Thymus (tissue), 11 donors: Measurements from ENCODE around the gene HPS4. TPM values are rescaled to one million over a fixed set of nuclear protein-coding genes. Genes with fewer than 3 reads are reported as not detected.
"Not testable (repeated sequence)": the region's sequence is repeated elsewhere in the genome, so short reads cannot be mapped to it uniquely, and the experiment has no call there.

Experiments
- DNase-seq, 9 donors: peaks; one replicate each; pipeline ENCODE4 v3.0.0-alpha.2; 2013; ENCODE audit warnings: low spot score in 9 of 9, low read depth in 6 of 9, missing footprints in 1 of 9
- H3K27ac ChIP-seq, 2 donors: one replicate each; pipeline ENCODE4 v1.5.1; 2013; ENCODE audit warnings: control low read depth in 1 of 2, low read depth in 1 of 2, low read length in 1 of 2, mild to moderate bottlenecking in 1 of 2, moderate library complexity in 1 of 2
- H3K27me3 ChIP-seq, 2 donors: one replicate each; pipeline ENCODE4 v1.5.1; 2013; ENCODE audit warnings: low read length in 1 of 2; ENCODE audit not compliant: control insufficient read depth in 2 of 2, insufficient read depth in 1 of 2
- H3K36me3 ChIP-seq, 2 donors: one replicate each; pipeline ENCODE4 v1.5.1; 2013; ENCODE audit warnings: low read length in 1 of 2, mild to moderate bottlenecking in 1 of 2, moderate library complexity in 1 of 2; ENCODE audit not compliant: control insufficient read depth in 2 of 2, insufficient read depth in 2 of 2
- H3K4me1 ChIP-seq, 2 donors: one replicate each; pipeline ENCODE4 v1.5.1; 2013; ENCODE audit warnings: low read length in 2 of 2; ENCODE audit not compliant: control insufficient read depth in 2 of 2, insufficient read depth in 2 of 2
- H3K4me3 ChIP-seq, 2 donors: one replicate each; pipeline ENCODE4 v1.5.1; 2013; ENCODE audit warnings: low read length in 2 of 2, control low read depth in 1 of 2, mild to moderate bottlenecking in 1 of 2
- H3K9me3 ChIP-seq, 2 donors: one replicate each; pipeline ENCODE4 v1.5.1; 2013; ENCODE audit warnings: low read length in 1 of 2, mild to moderate bottlenecking in 1 of 2; ENCODE audit not compliant: control insufficient read depth in 2 of 2, insufficient read depth in 1 of 2
- WGBS: extraction: QIAGEN DNeasy Blood & Tissue Kit; methylation state at CpG from one replicate; pipeline ENCODE4 v1.1.7; 2013; 5-methylcytosine and 5-hydroxymethylcytosine counted together
- polyA plus RNA-seq: library from polyadenylated mRNA; stranded (reverse); fragments of 200-250 nt; gene quantifications from one replicate; pipeline ENCODE4 v1.2.3, GENCODE V29; 2013
- total RNA-seq: library from RNA; stranded (reverse); fragments of 120-200 nt; gene quantifications from one replicate; pipeline ENCODE4 v1.2.4, GENCODE V29; 2013
- donor health status: healthy.

The HPS4 gene
- total and polyA plus RNA-seq, 2 donors: 20.6 to 32.2 TPM

- WGBS: 97% methylated on average over 16 of the region's 16 CpGs
These were observed 39.5 kb downstream of the HPS4 start for GRCh38 chr22:26443901-26444690.

DNA sequence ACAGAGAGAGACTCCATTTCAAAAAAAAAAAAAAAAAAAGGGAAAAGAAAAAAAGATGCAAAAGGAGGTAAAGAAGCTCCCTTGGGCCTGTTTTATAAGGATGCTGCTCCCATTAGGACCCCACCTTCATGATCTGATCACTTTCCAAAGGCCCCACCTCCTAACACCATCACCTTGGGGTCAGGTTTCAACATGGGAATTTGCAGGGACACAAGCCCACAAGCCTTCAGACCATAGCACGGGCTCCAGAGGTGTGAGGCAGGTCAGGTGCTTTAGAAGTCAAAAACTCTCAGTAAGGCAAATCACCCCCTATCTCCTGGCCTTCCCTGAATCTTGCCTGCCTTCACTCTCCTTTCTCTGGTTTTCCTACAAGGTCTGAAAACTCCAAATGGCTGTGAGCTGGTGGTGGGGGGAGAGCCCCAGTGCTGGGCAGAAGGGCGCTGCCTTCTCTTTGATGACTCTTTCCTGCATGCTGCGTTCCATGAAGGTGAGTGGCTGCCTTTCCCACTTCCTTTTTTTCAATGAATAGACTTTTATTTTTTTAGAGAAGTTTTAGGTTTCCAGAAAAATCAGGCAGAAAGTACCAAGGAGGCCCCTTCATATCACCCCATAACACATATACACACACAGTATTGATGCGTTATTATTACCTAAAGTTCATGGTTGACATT is 41.4 kb downstream of the HPS4 start:
- H3K9me3 ChIP-seq: no peaks in the 10 kb centered on the region
- 66% methylated on average over 4 of the region's 4 CpGs for WGBS
- no peak overlapping the region for H3K4me3 ChIP-seq
- H3K4me1 ChIP-seq: no peaks in the 10 kb centered on the region
- no peak for DNase-seq
- H3K27ac ChIP-seq: no peak overlapping the region
- H3K27me3 ChIP-seq: no peaks in the 10 kb centered on the region
- H3K36me3 ChIP-seq: no peaks in the 10 kb centered on the region

More at GRCh38 chr22:26443901-26444690, 39.5 kb downstream of the HPS4 start:
- no peak for DNase-seq
- Histone ChIP-seq H3K4me3 (no peak overlapping the region), H3K9me3 (no peaks in the 10 kb centered on the region), H3K4me1 (no peaks in the 10 kb centered on the region), H3K36me3 (no peaks in the 10 kb centered on the region), H3K27ac (no peak overlapping the region), H3K27me3 (no peaks in the 10 kb centered on the region)

- Histone ChIP-seq H3K36me3 (no peaks in the 10 kb centered on the region), H3K27me3 (no peaks in the 10 kb centered on the region), H3K9me3 (no peaks in the 10 kb centered on the region), H3K4me3 (no peak overlapping the region), H3K4me1 (no peaks in the 10 kb centered on the region), H3K27ac (no peak overlapping the region)
- DNase-seq: no peak
- WGBS: 96% methylated on average over 3 of the region's 3 CpGs
These were observed 44.0 kb downstream of the HPS4 start for GRCh38 chr22:26439559-26439958.

DNA sequence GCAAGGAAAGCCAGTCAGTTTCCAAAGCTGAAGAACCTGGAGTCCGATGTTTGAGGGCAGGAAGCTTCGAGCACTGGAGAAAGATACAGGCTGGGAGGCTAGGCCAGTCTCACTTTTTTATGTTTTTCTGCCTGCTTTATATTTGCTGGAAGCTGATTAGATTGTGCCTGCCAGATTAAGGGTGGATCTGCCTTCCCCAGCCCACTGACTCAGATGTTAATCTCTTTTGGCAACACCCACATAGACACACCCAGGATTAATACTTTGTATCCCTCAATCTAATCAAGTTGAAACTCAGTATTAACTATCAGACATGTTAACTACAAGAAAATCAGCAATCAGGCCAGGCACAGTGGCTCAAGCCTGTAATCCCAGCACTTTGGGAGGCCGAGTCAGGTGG is 44.8 kb downstream of the HPS4 start:
- H3K4me3 ChIP-seq, H3K27me3 ChIP-seq, H3K36me3 ChIP-seq, H3K9me3 ChIP-seq, H3K27ac ChIP-seq, DNase-seq, H3K4me1 ChIP-seq: not testable (repeated sequence)
- 99% methylated on average over 3 of the region's 3 CpGs for WGBS

DNA sequence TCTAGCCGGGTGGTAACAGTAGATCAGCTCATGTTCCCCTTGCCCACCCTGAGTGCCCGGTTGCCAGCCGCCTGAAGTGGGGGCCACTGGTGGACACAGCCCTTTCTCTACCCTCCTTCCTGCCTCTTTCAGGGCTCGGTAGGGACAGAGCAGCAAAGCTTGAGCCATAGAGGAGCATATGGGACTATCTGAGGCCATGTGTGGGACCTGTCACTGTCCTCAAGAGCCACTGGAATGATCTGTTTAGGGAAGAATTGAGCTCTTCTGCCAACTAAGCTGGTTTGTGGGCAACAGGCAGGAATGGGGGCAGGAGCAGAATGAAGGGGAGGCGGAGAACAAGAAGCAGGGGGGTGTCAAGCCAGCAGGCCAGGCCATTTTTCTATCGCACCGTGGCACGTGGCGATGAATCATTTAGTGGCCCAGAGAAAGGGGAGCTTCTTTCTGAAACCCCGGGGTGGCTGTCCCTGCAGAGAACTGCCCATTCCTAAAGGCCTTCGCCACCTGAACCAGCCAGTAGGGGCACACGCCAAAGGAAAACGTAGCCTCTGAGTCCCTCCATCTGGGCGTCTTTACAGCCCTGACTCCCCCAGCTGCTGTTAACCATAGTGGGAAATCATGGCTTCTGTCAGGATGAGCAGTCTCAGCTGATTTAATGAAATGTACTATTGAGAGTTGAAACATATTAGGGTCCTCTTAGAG is 45.7 kb downstream of the HPS4 start:
- no peak overlapping the region for H3K27ac ChIP-seq
- H3K36me3 ChIP-seq: peaks cover 0 to 3% of the 10 kb centered on the region in 2 donors
- WGBS: 97% methylated on average over 14 of the region's 14 CpGs

GRCh38 chr22:26436903-26437515 is 46.6 kb downstream of the HPS4 start:
- WGBS: 91% methylated on average over 11 of the region's 11 CpGs
- H3K4me3 ChIP-seq: no peak overlapping the region
- H3K27ac ChIP-seq: no peak overlapping the region
- H3K36me3 ChIP-seq: peaks cover 0 to 3% of the 10 kb centered on the region in 2 donors
- H3K4me1 ChIP-seq: no peaks in the 10 kb centered on the region
- no peaks in the 10 kb centered on the region for H3K27me3 ChIP-seq
- no peaks in the 10 kb centered on the region for H3K9me3 ChIP-seq
- DNase-seq: no peak

More for the DNA sequence above, 45.7 kb downstream of the HPS4 start:
- H3K4me3 ChIP-seq: no peak overlapping the region
- no peaks in the 10 kb centered on the region for H3K27me3 ChIP-seq
- DNase-seq: no peak
- no peaks in the 10 kb centered on the region for H3K4me1 ChIP-seq
- no peaks in the 10 kb centered on the region for H3K9me3 ChIP-seq

GRCh38 chr22:26435327-26436093 is 48.1 kb downstream of the HPS4 start:
- Histone ChIP-seq H3K27ac (no peak overlapping the region), H3K4me1 (no peaks in the 10 kb centered on the region)
- WGBS: 87% methylated on average over 11 of the region's 11 CpGs

GRCh38 chr22:26433805-26434204 is 49.8 kb downstream of the HPS4 start:
- peaks cover 0 to 3% of the 10 kb centered on the region in 2 donors for H3K36me3 ChIP-seq
- no peak for DNase-seq
- H3K27ac ChIP-seq: no peak overlapping the region
- H3K4me1 ChIP-seq: peaks cover 6 to 8% of the 10 kb centered on the region in 2 donors
- no peaks in the 10 kb centered on the region for H3K9me3 ChIP-seq
- peaks cover 7 to 20% of the 10 kb centered on the region in 2 donors for H3K27me3 ChIP-seq
- H3K4me3 ChIP-seq: no peak overlapping the region
- WGBS: 98% methylated on average over 25 of the region's 25 CpGs

More at GRCh38 chr22:26435327-26436093, 48.1 kb downstream of the HPS4 start:
- no peak for DNase-seq
- Histone ChIP-seq H3K36me3 (peaks cover 0 to 3% of the 10 kb centered on the region in 2 donors), H3K9me3 (no peaks in the 10 kb centered on the region), H3K27me3 (peaks cover under 1 to 9% of the 10 kb centered on the region in 2 donors), H3K4me3 (no peak overlapping the region)
